Tibial artery (tissue), 4 donors: ENCODE measurements around the gene SLC1A7.

Experiments
- DNase-seq, 2 donors: peaks; one replicate each; pipeline ENCODE4 v3.0.0-alpha.2; 2019
- H3K27ac ChIP-seq, 2 donors: fragments of 200-600 bp; sonication (generic) in 1 of 2; 1 replicate in 1 of 2; 2 replicates in 1 of 2; pipeline ENCODE4 v1.5.1; 2018 to 2019; ENCODE audit warnings: mild to moderate bottlenecking in 1 of 2
- H3K27me3 ChIP-seq, 2 donors: fragments of 200-600 bp; sonication (generic) in 1 of 2; one replicate each; pipeline versions ENCODE4 v1.5.1 to v1.6.0; 2016 to 2019
- H3K36me3 ChIP-seq, 3 donors: fragments of 200-600 bp; sonication (generic) in 2 of 3; one replicate each; pipeline ENCODE4 v1.5.1; 2016 to 2019; ENCODE audit warnings: mild to moderate bottlenecking in 2 of 3
- H3K4me1 ChIP-seq, 4 donors: fragments of 200-600 bp; sonication (generic) in 2 of 4; 1 replicate in 3 of 4; 2 replicates in 1 of 4; pipeline ENCODE4 v1.5.1; 2016 to 2019
- H3K4me3 ChIP-seq, 2 donors: fragments of 200-600 bp; sonication (generic) in 1 of 2; 1 replicate in 1 of 2; 2 replicates in 1 of 2; pipeline ENCODE4 v1.5.1; 2018 to 2019; ENCODE audit warnings: mild to moderate bottlenecking in 2 of 2
- H3K9me3 ChIP-seq, 3 donors: fragments of 200-600 bp; sonication (generic) in 1 of 3; one replicate each; pipeline ENCODE4 v1.5.1; 2016 to 2019
- intact Hi-C: fragments of 100-400 bp; cut with DNase I; formaldehyde crosslinking; loops from one replicate; pipeline ENCODE4 v1.15.0; 2023; ENCODE audit warnings: low total_unique reads
- TF ChIP-seq, protein P1 (sequence below), 2 experiments: fragments of 200-600 bp in 1 of 2; fragments of 450-650 bp in 1 of 2; IDR thresholded peaks; one replicate each; pipeline ENCODE4 v1.5.1; 2017 to 2019; ENCODE audit warnings: antibody characterized with exemption in 2 of 2, mild to moderate bottlenecking in 1 of 2, moderate library complexity in 1 of 2

The SLC1A7 gene

DNA sequence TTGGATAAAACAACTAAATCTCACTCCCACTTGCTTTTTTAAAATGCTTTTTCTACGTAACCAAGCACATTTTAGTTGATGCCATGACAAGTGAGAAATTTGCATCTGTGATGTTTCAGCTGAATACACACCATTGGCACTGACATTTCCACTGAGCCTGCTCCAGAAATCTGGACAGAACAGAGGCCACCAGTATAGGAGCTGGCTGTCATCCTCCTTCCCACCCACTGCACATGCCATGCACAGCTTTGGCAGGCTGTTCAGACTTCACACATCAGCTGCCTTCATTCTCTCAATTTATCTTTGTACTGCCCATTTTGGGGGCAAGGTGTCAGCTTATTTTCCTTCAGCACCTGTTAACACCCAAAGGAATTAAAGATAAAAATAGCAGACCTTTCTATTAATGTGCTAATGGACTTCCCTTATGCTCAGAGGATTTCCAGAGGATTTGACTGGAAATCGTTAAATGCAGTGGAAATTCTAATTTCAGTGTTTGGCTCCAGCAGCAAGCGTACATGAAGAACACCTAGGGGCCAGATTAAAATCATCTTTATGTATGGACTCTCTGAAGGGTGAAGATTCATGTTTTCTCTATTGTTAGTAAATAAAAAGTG is 93.4 kb downstream of the SLC1A7 start:
- Histone ChIP-seq H3K27me3 (no peaks in the 10 kb centered on the region), H3K4me1 (peaks cover 0 to 35% (median 14%) of the 10 kb centered on the region in 4 donors), H3K4me3 (no peak overlapping the region), H3K9me3 (no peaks in the 10 kb centered on the region), H3K27ac (peak overlapping the region; percentile 26 to 65), H3K36me3 (peaks cover 3 to 28% (median 16%) of the 10 kb centered on the region in 3 donors)
- TF ChIP-seq, protein P1, sequence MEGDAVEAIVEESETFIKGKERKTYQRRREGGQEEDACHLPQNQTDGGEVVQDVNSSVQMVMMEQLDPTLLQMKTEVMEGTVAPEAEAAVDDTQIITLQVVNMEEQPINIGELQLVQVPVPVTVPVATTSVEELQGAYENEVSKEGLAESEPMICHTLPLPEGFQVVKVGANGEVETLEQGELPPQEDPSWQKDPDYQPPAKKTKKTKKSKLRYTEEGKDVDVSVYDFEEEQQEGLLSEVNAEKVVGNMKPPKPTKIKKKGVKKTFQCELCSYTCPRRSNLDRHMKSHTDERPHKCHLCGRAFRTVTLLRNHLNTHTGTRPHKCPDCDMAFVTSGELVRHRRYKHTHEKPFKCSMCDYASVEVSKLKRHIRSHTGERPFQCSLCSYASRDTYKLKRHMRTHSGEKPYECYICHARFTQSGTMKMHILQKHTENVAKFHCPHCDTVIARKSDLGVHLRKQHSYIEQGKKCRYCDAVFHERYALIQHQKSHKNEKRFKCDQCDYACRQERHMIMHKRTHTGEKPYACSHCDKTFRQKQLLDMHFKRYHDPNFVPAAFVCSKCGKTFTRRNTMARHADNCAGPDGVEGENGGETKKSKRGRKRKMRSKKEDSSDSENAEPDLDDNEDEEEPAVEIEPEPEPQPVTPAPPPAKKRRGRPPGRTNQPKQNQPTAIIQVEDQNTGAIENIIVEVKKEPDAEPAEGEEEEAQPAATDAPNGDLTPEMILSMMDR (IDR thresholded peaks at IDR 0.05) = no peak
- DNase-seq = no peak
- intact Hi-C loops = no loop called here

DNA sequence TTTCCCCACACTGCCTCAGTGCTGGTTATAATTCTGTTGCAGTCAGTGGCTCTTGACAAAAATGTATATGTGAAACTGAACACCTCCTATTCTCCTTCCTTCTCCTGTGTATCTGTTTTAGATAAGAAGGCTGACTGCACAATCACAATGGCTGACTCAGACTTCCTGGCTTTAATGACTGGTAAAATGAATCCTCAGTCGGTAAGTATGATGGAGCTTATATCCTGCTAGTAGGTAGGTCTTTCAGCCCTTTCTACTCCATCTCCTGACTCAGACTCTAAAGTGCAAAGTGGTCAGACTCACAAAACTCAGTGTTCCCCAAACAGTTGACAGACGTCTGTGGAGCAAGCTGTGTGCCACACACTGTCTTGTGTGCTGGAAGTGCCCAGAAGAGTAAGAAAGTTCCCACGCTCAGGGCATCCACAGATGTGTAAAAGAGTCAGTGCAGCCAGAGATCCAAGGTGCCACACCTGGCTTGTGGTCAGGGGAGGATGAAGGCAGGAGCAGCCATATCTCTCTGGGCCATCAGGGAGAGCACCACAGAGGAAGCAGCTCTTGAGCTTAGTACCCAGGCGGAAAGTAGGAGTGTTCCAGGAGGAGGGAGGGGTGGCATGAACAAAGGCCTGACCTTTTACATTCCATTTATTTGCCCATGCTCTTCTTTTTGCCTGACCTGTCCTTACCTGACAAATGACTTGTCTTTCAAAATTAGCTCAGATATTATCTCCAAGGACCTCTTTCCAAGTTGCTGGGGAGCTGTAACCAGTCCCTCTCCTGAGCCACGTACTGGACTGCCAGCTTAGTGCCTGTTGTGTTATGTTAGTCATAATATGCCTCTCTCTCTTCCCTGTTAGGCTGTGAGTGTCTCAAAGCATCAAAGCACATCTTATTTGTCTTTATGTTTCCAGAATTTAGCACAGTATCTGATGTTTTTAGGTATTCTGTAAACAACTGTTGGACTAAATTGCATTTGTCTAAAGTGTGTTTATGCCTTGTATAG is 94.4 kb downstream of the SLC1A7 start:
- no peak overlapping the region for H3K4me3 ChIP-seq
- no peaks in the 10 kb centered on the region for H3K9me3 ChIP-seq
- no peaks in the 10 kb centered on the region for H3K27me3 ChIP-seq
- H3K4me1 ChIP-seq = peaks cover 0 to 35% (median 14%) of the 10 kb centered on the region in 4 donors
- intact Hi-C loops = no loop called here
- peak overlapping the region; percentile 37 to 65 for H3K27ac ChIP-seq
- no peak for DNase-seq
- H3K36me3 ChIP-seq = peaks cover 3 to 34% (median 10%) of the 10 kb centered on the region in 3 donors
- TF ChIP-seq, protein P1 (IDR thresholded peaks at IDR 0.05) = no peak

DNA sequence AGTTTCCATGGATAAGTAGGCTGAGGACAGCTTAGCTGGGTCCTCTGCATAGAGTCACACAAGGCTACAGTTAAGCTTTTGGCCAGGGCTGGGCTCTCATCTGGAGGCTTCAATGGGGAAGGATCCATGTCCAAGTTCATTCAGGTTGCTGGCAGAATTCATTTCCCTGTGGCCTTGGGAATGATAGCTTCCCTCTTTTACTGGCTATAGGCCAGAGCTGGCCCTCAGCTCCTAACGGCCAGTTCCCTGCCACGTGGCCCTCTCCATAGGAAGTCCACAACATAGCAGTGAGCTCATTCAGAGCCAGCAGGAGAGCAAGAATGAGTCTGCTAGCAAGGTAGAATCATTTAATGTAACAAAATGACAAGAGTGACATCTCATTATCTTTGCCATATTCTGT is 95.5 kb downstream of the SLC1A7 start:
- no peaks in the 10 kb centered on the region for H3K27me3 ChIP-seq
- peaks cover 0 to 35% (median 14%) of the 10 kb centered on the region in 4 donors for H3K4me1 ChIP-seq
- H3K9me3 ChIP-seq = no peaks in the 10 kb centered on the region
- H3K27ac ChIP-seq = no peak overlapping the region
- peaks cover under 1 to 39% (median 10%) of the 10 kb centered on the region in 3 donors for H3K36me3 ChIP-seq
- TF ChIP-seq, protein P1 (IDR thresholded peaks at IDR 0.05) = no peak
- intact Hi-C loops = no loop called here
- H3K4me3 ChIP-seq = no peak overlapping the region
- no peak for DNase-seq

DNA sequence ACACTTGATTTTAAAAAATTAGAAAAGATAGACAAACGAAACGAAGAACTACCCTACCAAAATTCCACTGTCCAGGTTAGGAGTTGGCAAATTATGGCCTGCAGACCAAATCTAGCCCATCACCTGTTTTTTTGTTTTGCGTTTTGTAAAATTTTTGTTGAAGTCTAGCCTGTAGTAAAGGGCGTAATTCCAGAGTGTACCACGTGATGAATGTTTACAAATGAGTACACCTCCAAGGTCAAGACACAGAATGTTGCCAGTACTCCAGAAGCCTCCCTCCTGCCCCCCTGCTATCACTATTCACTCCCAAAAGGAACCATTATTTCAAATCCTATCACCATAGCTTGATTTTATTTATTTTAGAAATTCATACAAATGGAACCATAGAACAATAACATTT is 97.5 kb downstream of the SLC1A7 start:
- Histone ChIP-seq H3K4me3 (no peak overlapping the region), H3K27me3 (no peaks in the 10 kb centered on the region), H3K36me3 (peaks cover 5 to 54% (median 22%) of the 10 kb centered on the region in 3 donors), H3K4me1 (peaks cover 0 to 24% (median 10%) of the 10 kb centered on the region in 4 donors), H3K9me3 (no peaks in the 10 kb centered on the region), H3K27ac (no peak overlapping the region)
- TF ChIP-seq, protein P1 (IDR thresholded peaks at IDR 0.05) = no peak
- DNase-seq = no peak
- intact Hi-C loops = no loop called here

DNA sequence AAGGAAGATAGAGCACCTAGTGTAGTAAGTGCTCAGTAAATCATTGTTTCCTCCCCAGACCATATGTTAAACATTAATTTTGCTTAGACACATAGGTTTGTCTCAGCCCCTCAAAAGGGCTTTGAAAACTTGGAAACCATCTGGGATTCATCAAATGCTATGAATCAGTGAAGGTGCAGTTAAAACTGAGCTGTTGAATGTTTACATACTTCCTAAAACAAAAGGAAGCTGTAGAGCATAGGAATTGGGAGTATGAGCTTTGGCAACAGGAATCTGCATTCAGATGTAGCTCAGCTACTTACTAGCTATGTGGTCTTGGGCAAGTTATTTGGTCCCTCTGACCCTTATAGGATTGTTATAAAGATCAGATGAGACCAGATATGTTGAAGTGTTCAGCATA is 99.2 kb downstream of the SLC1A7 start:
- no peak overlapping the region for H3K4me3 ChIP-seq
- H3K27me3 ChIP-seq = no peaks in the 10 kb centered on the region
- H3K27ac ChIP-seq = no peak overlapping the region
- TF ChIP-seq, protein P1 (IDR thresholded peaks at IDR 0.05) = no peak
- intact Hi-C loops = no loop called here
- no peak for DNase-seq
- H3K9me3 ChIP-seq = no peaks in the 10 kb centered on the region
- peaks cover 13 to 65% (median 27%) of the 10 kb centered on the region in 3 donors for H3K36me3 ChIP-seq
- peaks cover 0 to 7% (median 0%) of the 10 kb centered on the region in 4 donors for H3K4me1 ChIP-seq
